B cell (primary cell): ENCODE data around the gene SHROOM2. TPM values are rescaled to one million over a fixed set of nuclear protein-coding genes. Genes with fewer than 3 reads are reported as not detected.

Source experiments
- ATAC-seq: fragments of 200-7000 bp; cut with Tn5 transposase; one replicate; pipeline ENCODE4 v1.10.0; 2021; ENCODE audit warnings: low read depth, mild to moderate bottlenecking, moderate number of reproducible peaks, moderate library complexity
- CTCF ChIA-PET: fragments of 350-600 bp; sonication (Branson Sonifier 250); formaldehyde crosslinking; loops from one replicate; lab custom pipeline; 2021; ENCODE audit warnings: antibody characterized with exemption, inconsistent platforms; lab: Charles Lee
- POLR2A ChIA-PET: fragments of 350-600 bp; sonication (Branson Sonifier 250); formaldehyde crosslinking; loops from one replicate; lab custom pipeline; 2021; ENCODE audit warnings: antibody characterized with exemption; lab: Charles Lee
- DNase-seq: peaks from one replicate; pipeline ENCODE4 v3.0.0; 2013
- H2AFZ ChIP-seq: 2 replicates; pipeline ENCODE4 v1.6.1; 2012; ENCODE audit warnings: mild to moderate bottlenecking, low read depth, low read length; ENCODE audit not compliant: insufficient read depth, poor library complexity, severe bottlenecking
- H3K27ac ChIP-seq, 2 donors: 1 replicate in 1 of 2; 2 replicates in 1 of 2; pipeline ENCODE4 v1.5.1; 2012 to 2013; ENCODE audit warnings: low read length in 2 of 2, mild to moderate bottlenecking in 2 of 2, moderate library complexity in 1 of 2
- H3K27me3 ChIP-seq, 4 experiments: fragments of 200-600 bp in 1 of 4; sonication (generic) in 1 of 4; replicated peaks in 1 of 4; 1 replicate in 2 of 4; 2 replicates in 2 of 4; pipeline versions ENCODE4 v1.6.1 to v1.7.0; 2013 to 2016; ENCODE audit warnings: low read length in 3 of 4, mild to moderate bottlenecking in 2 of 4, mixed read lengths in 1 of 4, moderate library complexity in 1 of 4; ENCODE audit not compliant: insufficient read depth in 4 of 4, control insufficient read depth in 3 of 4; ENCODE audit errors: control extremely low read depth in 1 of 4
- H3K36me3 ChIP-seq, 2 experiments: replicated peaks in 1 of 2; 1 replicate in 1 of 2; 2 replicates in 1 of 2; pipeline versions ENCODE4 v1.6.1 to v1.7.1; 2013; ENCODE audit warnings: low read length in 1 of 2; ENCODE audit not compliant: insufficient read depth in 2 of 2, control insufficient read depth in 1 of 2; ENCODE audit errors: control extremely low read depth in 1 of 2, extremely low read depth in 1 of 2
- H3K4me1 ChIP-seq, 2 donors: fragments of 200-600 bp in 1 of 2; sonication (generic) in 1 of 2; 1 replicate in 1 of 2; 2 replicates in 1 of 2; pipeline versions ENCODE4 v1.5.1 to v1.6.1; 2013 to 2017; ENCODE audit warnings: low read length in 2 of 2; ENCODE audit not compliant: control insufficient read depth in 2 of 2, insufficient read depth in 2 of 2
- H3K4me2 ChIP-seq: replicated peaks from 2 replicates; pipeline ENCODE3; 2012; ENCODE audit warnings: mild to moderate bottlenecking, low read depth, low read length; ENCODE audit not compliant: poor library complexity, severe bottlenecking
- H3K4me3 ChIP-seq, 5 experiments: fragments of 200-600 bp in 1 of 5; sonication (generic) in 1 of 5; 1 replicate in 3 of 5; 2 replicates in 2 of 5; pipeline versions ENCODE4 v1.5.1 to v1.7.0; 2011 to 2016; ENCODE audit warnings: low read length in 4 of 5, mild to moderate bottlenecking in 4 of 5, low read depth in 2 of 5, control low read depth in 1 of 5, moderate library complexity in 1 of 5; ENCODE audit not compliant: insufficient read depth in 1 of 5; ENCODE audit errors: control extremely low read depth in 1 of 5, extremely low read depth in 1 of 5
- H3K79me2 ChIP-seq: fragments of 200-600 bp; sonication (generic); one replicate; pipeline ENCODE4 v1.6.0; 2016; ENCODE audit warnings: low read length; ENCODE audit not compliant: control insufficient read depth, insufficient read depth
- H3K9ac ChIP-seq: fragments of 200-600 bp; sonication (generic); 2 replicates; pipeline ENCODE4 v1.6.1; 2017; ENCODE audit warnings: mild to moderate bottlenecking, low read length, moderate library complexity
- H3K9me3 ChIP-seq, 3 donors: one replicate each; pipeline versions ENCODE4 v1.6.1 to v1.7.1; 2013; ENCODE audit warnings: low read length in 2 of 3; ENCODE audit not compliant: control insufficient read depth in 2 of 3, insufficient read depth in 1 of 3; ENCODE audit errors: control extremely low read depth in 1 of 3
- H4K20me1 ChIP-seq: 2 replicates; pipeline ENCODE4 v1.6.0; 2012; ENCODE audit warnings: mild to moderate bottlenecking, low read length; ENCODE audit not compliant: insufficient read depth, control insufficient read depth, poor library complexity, severe bottlenecking
- H3K27ac Mint-ChIP-seq: one replicate; pipeline ENCODE4 v1.8.0; 2021; ENCODE audit warnings: mixed read lengths
- H3K27me3 Mint-ChIP-seq: one replicate; pipeline ENCODE4 v1.8.0; 2021; ENCODE audit warnings: mixed read lengths
- H3K4me1 Mint-ChIP-seq: one replicate; pipeline ENCODE4 v1.8.0; 2021; ENCODE audit warnings: mixed read lengths
- H3K4me3 Mint-ChIP-seq: one replicate; pipeline ENCODE4 v1.8.0; 2021; ENCODE audit warnings: mixed read lengths
- H3K9me3 Mint-ChIP-seq: one replicate; pipeline ENCODE4 v1.8.0; 2022; ENCODE audit warnings: mixed read lengths; ENCODE audit not compliant: insufficient read depth
- CTCF ChIP-seq: fragments of 200-600 bp; IDR thresholded peaks from one replicate; pipeline ENCODE4 v1.8.0; 2022; ENCODE audit warnings: antibody characterized with exemption, mild to moderate bottlenecking
- EZH2 ChIP-seq: IDR thresholded peaks from 2 replicates; pipeline ENCODE4 v1.6.1; 2012; ENCODE audit warnings: borderline replicate concordance, low read depth, mild to moderate bottlenecking, moderate library complexity, low read length; ENCODE audit not compliant: insufficient read depth, poor library complexity, severe bottlenecking
- WGBS: methylation state at CpG from one replicate; pipeline ENCODE4 v1.1.5; 2013; ENCODE audit warnings: missing lambda C conversion rate; ENCODE audit not compliant: insufficient coverage; 5-methylcytosine and 5-hydroxymethylcytosine counted together
- intact Hi-C: fragments of 100-400 bp; cut with micrococcal nuclease; formaldehyde crosslinking; loops from one replicate; pipeline ENCODE4 v1.10.0; 2022
- polyA plus RNA-seq: library from polyadenylated mRNA; depleted of rRNA; stranded (reverse); fragments of >200 nt; gene quantifications from 2 replicates; pipeline ENCODE4 v1.2.3, GENCODE V29; 2012
- total RNA-seq, 2 donors: library from RNA; stranded (reverse); fragments of 120-200 nt in 1 of 2; gene quantifications; 1 replicate in 1 of 2; 2 replicates in 1 of 2; pipeline versions ENCODE4 v1.2.3 to v1.2.4, GENCODE V29; 2013 to 2022

The SHROOM2 gene
- total and polyA plus RNA-seq, 2 donors (not counting 1 experiment from before 2014, with no cell fraction given), result not detected

GRCh38 chrX:9942086-9942485 lies 155.9 kb downstream of the SHROOM2 start:
- CTCF ChIA-PET, result interaction anchor here (0.6 to 0.8 kb wide), 3 partner anchors 41 to 601 kb away, joined by 3 to 4 read pairs (median 3); no protein-coding TSS in a partner anchor
- intact Hi-C loops, result loop anchor here (2.0 to 10.0 kb wide), 2 partner anchors 39 to 57 kb away; no protein-coding TSS in a partner anchor
- H3K79me2 ChIP-seq, result no peaks in the 10 kb centered on the region
- H3K36me3 ChIP-seq, result no peaks in the 10 kb centered on the region
- H3K9me3 ChIP-seq, result no peaks in the 10 kb centered on the region
- H3K4me3 ChIP-seq, result peak overlapping the region in 1 of 5 experiments; percentile 15
- peaks cover 0 to 8% (median 0%) of the 10 kb centered on the region in 4 experiments for H3K27me3 ChIP-seq
- H3K4me3 Mint-ChIP-seq, result peak overlapping the region; percentile 81
- no peaks in the 10 kb centered on the region for H3K9me3 Mint-ChIP-seq
- no peaks in the 10 kb centered on the region for H4K20me1 ChIP-seq
- peak overlapping the region; percentile 49 for H3K4me2 ChIP-seq
- peak overlapping the region; percentile 73 for H3K27ac Mint-ChIP-seq
- DNase-seq, result peak; percentile 61
- peaks cover 12 to 18% of the 10 kb centered on the region in 2 donors for H3K4me1 ChIP-seq
- H3K27me3 Mint-ChIP-seq, result no peaks in the 10 kb centered on the region
- peak; percentile 87 for ATAC-seq
- H3K9ac ChIP-seq, result no peak overlapping the region
- no peak overlapping the region for H3K27ac ChIP-seq
- POLR2A ChIA-PET, result no interaction called here
- H3K4me1 Mint-ChIP-seq, result peaks cover 22% of the 10 kb centered on the region
- no peak for TF ChIP-seq EZH2
- TF ChIP-seq CTCF, result no peak
- WGBS, result no CpG with 5 or more reads among the region's 6 CpGs
- H2AFZ ChIP-seq, result peak overlapping the region; percentile 28

GRCh38 chrX:9943420-9943819 lies 157.2 kb downstream of the SHROOM2 start:
- no peak overlapping the region for H3K27ac ChIP-seq
- POLR2A ChIA-PET, result no interaction called here
- H3K4me3 ChIP-seq, result no peak overlapping the region
- Mint-ChIP-seq H3K4me1 (peaks cover 22% of the 10 kb centered on the region), H3K27me3 (no peaks in the 10 kb centered on the region), H3K9me3 (no peaks in the 10 kb centered on the region), H3K27ac (no peak overlapping the region), H3K4me3 (no peak overlapping the region)
- no peak overlapping the region for H3K4me2 ChIP-seq
- CTCF ChIA-PET, result no interaction called here
- TF ChIP-seq CTCF, result no peak
- TF ChIP-seq EZH2, result no peak
- 100% methylated on average over 1 of the region's 5 CpGs for WGBS
- peaks cover 12 to 18% of the 10 kb centered on the region in 2 donors for H3K4me1 ChIP-seq
- no peaks in the 10 kb centered on the region for H3K9me3 ChIP-seq
- DNase-seq (no peak), ATAC-seq (no peak)
- intact Hi-C loops, result loop anchor here (2.0 to 10.0 kb wide), 2 partner anchors 37 to 59 kb away; no protein-coding TSS in a partner anchor
- H3K9ac ChIP-seq, result no peak overlapping the region
- H3K27me3 ChIP-seq, result peaks cover 0 to 8% (median 0%) of the 10 kb centered on the region in 4 experiments
- H2AFZ ChIP-seq, result no peak overlapping the region
- H3K36me3 ChIP-seq, result no peaks in the 10 kb centered on the region
- no peaks in the 10 kb centered on the region for H3K79me2 ChIP-seq
- no peaks in the 10 kb centered on the region for H4K20me1 ChIP-seq
